GM12891 (cell line): ENCODE results near the gene ABAT.

ENCODE experiments used
- POLR2A ChIP-seq: IDR thresholded peaks from 2 replicates; pipeline ENCODE4 v1.6.1; 2011; ENCODE audit warnings: low read depth, low read length, control low read depth
- POLR2AphosphoS5 ChIP-seq: IDR thresholded peaks from 2 replicates; pipeline ENCODE4 v1.6.1; 2011; ENCODE audit warnings: low read depth, low read length, control low read depth
- TAF1 ChIP-seq: IDR thresholded peaks from 2 replicates; pipeline ENCODE4 v1.6.1; 2011; ENCODE audit warnings: low read depth, low read length, control low read depth

GRCh38 chr16:8808009-8808408, 133.6 kb downstream of the ABAT start:
- TF ChIP-seq TAF1 (no peak), POLR2A (no peak), POLR2AphosphoS5 (no peak)
